GM18909 (cell line): ENCODE data around the gene CHRNA1.

Experiments used
- ATAC-seq: cut with Tn5 transposase; IDR thresholded peaks from one replicate; pipeline ENCODE4 v1.9.1; 2021; ENCODE audit warnings: mild to moderate bottlenecking; ENCODE audit not compliant: unreplicated experiment, poor library complexity

Gene CHRNA1

DNA sequence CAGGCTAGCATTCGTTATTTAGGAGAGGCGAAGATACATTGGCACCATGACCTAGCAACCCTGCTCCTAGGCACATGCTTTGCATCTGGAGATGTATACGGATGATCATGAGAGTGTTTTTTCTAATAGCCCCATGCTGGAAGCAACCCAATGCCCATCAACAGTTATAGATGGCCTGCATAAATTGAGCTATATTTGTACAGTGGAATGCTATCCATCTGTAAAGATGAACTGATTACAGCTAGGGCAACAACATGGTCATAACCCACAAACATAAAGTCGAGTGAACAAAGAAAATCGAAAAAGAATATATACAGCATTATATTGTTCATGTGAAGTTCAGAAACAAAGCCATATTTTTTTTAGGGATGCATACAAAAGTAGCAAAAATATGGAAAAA lies 20.6 kb upstream of the CHRNA1 start:
- no peak for ATAC-seq

DNA sequence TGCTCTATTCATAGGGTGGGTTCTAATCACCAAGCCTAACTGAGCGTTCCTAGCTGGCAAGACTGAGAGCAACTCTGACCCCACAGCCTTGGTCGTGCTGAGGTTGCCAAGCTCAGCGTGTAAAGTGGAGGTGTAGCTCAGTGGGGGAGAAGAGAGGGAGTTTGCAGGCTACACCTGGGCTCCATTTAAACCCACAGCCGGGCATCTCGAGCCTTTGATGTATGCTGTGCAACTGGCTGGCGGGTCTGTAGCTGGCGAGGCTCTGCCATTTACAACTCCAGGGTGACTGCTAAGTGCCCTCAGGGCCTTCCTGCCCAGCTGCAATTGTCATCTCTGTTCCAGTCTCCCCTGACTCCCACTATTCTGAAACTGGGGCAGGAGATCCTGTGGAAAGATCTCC lies 20.0 kb upstream of the CHRNA1 start:
- ATAC-seq = no peak

DNA sequence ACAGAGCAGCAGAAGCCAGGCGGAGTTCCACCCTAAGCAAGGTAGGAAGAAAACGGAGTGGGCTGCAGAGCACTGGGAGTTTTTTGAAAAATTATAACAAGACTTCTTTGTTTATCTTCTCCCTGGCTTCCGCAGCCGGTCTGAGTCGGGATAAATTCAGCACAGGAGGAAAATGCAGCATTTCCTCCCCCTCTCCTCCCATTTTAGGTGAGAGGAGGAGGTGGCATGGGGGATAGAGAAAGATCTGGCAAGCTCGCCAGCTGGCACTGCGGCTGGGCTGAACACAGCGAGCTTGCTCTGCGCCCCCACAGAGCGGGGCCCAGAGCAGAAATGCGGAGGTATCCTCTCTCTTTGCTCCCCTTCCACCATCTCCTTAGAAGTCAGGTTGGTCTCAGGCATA lies 17.7 kb upstream of the CHRNA1 start:
- no peak for ATAC-seq

DNA sequence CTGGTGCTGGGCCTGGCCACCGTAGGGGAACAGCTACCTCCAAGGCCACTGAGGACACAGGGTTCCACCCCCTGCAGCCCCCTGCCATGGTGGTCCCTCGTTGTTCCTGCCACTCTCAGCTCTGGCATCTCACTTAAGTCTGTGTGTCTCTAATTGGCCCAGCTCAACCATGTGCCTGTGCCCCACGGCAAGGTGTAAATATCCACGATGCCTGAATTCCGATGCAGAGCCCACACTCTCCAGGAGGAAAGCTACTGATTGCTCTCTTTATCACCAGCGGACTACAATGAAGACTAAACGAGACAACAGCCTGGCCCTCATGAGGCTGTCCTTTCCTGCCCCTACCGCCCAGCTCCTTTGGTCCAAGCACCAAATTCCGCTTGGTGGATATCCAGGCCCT lies 17.0 kb upstream of the CHRNA1 start:
- no peak for ATAC-seq

DNA sequence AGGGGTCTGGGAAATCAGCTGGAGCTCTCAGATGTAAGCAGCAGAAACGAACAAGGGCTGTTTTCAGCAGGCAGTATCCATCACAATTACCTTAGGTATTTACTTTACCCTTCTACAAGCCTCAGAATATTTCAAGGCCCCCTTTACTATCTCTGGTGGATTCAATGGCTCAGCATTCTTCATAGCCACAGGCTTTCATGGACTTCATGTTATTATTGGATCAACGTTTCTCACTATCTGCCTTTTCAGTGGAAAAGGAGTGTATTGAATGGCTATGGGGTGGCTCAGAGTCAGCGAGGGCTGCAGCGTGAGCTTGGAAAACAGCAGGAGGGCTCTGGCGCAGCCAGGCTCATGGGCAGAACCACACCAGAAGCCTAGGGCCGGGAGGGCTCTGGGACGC lies 16.6 kb upstream of the CHRNA1 start:
- ATAC-seq = no peak

DNA sequence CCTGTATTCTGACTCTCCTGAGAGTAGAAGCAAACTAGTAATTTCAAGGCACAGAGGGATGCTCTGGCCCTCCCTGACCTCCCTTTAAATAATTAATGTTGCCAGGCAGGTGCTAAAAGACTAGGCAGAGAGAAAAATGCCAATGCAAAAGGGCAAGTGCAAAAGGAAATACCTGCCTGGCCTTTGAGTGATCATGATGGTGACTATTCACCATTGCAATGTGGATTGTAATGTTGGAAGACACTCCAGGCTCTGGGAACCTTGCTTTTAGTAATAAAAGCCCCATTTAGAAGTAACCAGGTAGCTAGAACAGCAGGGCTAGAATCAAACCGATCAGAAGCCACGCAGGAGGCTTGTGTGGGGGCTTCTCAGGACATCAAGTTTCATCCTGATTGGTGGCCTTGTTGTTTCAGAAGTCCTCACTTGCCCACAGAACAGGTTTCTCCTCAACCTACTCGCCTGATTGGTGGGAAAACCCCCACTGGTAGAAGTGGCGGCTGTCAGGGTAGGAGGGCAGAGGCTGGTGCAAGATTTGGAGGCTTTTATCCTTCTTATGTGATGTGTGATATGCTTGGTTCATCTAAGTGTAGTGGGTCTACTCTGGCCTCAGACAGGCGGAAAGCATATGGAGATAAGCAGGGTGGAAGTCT lies 16.0 kb upstream of the CHRNA1 start:
- no peak for ATAC-seq

DNA sequence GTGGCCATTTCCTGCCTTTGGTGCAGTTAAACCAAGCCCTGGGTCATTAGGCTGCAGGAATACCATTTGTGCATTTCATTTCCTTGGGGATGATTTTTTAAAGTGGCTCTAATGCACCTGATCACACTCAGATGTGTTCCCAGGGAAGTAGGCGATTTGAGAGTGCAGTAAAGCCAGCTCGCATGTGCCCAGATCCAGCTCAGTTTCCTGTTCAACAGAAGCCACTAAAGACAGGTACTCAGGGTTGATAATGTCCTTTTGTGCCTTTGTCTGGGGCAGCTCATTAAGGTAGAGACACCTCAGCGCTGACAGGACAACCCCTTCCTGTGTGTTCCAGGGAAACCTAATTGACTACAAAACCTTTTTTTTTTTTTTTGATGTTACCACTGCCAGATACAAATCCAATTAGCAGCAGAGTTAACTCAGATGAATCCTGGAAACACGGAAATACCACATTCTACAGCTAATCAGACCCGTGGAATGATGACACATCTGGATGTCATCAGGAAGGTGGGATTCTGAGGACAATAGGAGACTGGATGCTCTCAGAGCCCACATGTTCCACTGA lies 15.2 kb upstream of the CHRNA1 start:
- no peak for ATAC-seq

DNA sequence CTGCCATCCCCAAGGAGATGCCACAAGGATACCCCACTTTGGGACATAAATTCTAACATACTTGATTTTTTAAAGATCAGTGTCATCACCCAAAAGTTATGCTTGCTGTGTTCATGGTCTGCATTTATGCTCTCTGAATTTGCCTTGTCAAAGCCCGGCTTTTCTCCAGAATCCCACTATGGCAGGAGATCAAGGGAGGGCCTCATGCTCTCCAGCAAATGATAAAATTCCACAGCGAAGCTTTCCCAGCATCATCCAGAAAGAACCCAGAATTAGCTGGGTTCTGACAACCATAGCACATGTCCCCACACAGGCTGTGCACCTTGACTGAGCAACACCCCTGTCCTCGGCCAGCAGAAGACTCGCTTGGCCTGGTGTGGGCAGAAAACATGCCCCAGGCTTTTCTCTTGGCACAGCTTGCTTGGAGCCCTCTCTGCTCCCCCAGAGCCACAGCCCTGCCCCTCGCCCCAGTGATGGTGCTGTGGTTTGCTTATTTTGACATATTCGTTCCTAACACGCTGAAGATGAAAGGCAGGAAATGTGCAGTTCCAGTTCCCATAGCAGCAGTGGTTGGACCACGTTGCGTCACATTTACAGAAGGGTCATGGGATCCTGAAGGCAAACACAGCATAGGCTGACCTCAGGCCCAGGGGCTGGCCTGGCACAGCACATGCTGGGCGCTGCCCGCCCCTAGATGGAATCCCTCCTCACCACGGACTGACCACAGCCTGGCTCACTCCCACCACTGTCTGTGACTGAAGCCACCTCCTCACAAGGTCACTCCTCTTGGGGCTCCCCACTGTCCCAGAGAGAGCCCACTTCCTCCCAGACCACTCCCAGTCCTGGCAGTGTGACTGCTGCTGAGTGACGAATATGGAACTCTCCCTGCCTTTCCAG lies 14.1 kb upstream of the CHRNA1 start:
- peak; percentile 52 for ATAC-seq

DNA sequence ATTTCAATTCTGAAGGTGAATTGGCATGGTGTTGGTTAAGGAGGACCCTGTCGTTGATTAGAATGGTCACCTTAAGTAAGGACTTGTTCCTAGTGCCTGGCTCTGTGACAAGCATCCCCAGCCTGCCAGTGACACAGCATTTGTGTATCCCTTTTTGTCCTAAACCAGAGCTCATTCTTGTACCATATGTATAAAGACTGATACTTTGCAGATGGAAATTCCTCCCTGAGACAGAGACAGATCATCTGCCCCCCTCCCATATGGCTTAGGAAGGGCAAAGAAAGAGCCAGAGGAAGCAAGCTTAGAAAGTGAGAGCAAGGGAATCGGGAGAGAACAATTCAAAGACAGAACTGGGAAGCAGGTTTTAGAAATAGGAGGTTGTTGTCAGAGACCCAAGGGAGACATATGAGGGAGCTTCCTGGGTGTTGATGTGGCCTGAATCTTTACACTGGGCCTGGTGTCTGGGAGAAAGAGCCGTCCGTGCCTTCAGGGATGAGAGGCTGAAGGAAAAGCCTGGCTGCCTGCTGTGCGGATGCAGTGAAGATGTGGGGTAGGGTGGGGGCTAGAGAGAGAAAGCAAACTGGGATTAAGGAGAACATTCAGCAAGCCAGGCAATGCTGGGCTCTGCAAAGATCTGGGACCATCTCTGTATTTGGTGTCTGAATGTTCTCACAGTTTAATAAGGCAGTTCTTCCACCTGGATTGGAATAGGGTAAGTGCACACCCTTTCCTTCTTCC lies 13.2 kb upstream of the CHRNA1 start:
- ATAC-seq = no peak

DNA sequence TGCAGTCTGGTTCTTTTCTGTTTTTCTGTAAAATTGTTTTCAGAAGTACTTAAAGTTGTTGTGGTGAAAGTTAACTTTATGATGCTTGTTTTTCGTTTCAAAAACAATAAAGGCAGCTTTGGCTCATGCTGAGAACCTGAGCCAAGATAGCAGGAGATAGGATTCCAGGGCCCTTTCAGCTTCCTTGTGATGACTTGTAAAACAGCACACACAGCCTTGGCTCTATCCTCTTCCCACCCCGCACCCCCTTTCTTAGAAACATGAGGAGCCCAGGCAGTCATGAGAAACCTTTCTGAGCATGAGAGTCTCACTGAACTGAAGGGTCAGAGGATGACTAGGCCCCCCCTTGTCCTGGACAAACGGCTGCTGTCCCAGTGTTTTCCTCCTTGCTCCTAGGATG lies 12.4 kb upstream of the CHRNA1 start:
- ATAC-seq = no peak

DNA sequence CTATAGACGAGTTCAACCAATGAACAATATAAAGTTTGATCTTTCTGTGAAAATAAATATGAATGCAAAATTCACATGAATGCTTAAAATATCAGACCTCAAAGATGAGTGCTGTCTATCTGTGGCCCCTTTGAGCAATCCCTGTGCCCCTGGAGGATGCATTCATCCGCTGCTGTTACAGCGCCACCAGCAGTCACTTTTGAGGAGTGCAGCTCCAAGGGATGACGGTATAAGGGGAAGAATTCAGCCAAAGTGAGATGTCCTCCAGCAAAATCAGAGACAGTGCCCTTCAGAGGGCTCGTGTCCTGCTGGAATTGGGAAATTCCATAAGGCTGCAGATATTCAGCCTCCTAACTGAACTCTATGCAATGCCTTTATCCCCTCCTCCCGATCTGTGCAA lies 12.0 kb upstream of the CHRNA1 start:
- no peak for ATAC-seq

DNA sequence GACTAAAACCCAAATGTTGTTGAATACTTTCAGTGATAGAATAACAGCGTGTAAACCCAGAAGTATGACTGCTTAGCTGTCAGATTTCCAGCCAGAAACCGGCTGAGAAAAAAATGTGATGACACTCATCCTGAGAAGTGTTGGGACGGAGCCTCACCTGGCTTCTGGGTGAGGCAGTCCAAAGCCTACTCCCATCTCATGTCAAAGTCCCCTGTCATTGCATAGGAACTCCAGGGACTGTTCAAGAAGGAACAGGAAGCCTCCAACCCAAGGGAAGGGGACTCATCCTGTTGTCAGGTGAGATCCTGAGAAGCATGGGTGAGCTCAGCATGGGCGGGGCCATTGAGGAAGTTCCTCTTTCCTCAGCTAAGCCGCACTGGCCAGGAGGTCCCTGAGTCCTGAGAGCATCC lies 11.3 kb upstream of the CHRNA1 start:
- no peak for ATAC-seq

DNA sequence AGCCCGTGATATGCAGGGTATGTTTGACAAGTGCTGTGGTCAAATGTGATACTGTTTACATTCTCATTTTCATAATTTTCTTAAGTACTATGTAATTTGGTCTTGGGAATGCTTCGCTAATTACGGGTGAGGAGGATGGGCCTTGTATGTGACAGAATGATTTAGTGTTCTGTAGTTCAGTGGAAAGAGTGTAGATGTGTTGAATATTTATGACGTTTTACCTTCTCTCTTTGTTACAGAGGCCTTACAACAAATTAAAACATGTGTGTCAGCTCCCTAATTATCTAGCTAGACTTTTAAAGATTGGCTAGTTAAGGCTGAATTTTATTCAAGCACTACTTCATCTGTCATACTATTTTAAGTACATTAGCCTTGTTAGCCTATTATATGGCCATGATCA lies 10.6 kb upstream of the CHRNA1 start:
- no peak for ATAC-seq

DNA sequence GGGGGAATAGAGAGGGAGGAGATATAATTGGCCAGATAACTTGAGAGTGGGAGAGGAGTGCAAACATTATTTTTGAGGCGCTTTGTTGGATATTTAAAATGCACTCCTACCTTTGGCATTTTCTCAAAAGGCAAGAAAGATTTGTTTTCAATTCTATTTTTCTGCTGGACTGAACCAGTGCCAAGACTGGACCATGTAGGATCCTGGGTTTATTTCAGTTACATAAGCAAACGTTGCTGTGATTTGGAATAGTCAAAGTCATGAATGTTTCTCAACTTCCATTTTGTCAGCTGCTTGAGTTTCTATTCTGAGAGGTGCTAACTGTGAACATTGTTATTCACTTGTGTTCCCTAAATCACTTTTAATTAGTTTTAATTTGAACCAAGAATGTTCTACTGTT lies 8.9 kb upstream of the CHRNA1 start:
- ATAC-seq = no peak

DNA sequence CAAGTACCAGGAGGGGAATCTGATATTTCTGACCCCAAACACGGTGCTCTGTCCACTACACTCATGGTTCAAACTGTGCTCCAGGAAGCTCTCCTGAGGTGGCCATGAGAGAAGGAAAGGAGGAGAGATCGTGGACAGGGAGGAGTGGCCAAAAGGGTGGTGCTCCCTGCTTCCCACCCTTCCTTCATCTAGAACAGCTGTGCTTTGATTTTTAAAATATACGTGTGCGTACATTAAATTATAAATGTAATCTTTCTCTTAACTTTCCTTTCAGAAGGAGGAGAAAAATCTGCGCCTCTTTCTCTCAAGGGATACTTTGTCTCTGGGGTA lies 8.2 kb upstream of the CHRNA1 start:
- no peak for ATAC-seq

DNA sequence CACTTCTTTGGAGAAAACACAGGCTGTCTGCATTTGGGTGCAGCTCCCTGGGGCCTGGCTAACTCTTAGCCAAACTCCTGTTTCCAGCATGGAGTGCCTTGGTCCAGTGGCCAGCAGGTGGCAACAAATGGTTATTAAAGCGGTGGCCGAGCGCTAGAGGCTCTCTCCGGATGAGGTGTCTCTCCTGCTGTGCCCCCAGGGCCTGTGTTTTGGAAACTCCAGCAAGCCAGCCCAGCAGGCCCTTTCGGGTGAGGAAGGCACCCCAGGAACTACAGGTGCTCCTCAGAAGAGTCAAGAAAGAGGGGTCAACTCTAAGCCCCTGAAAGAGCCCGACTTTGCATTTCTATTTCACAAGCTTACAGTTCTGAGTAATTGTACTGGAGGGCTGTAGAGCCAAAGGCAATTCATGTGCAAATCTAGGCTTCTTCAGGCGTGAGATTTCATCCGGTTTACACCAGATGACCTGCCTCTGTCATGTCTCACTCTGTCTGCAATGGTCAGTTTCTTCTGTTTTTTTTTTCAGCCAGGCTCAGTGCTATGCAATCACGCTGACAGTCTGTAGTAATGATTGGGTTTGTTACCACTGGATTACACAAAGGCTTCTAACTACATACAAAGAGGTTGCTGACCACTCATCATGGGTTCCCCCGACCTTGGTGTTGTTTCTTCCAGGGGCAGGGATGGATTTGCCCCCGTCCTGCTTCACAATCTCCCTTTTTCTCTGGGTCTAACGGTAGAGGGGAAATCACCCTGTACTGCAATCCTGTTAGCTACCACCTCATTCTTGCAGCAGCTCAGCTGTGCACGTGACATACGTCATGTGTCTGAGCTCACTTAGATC lies 7.6 kb upstream of the CHRNA1 start:
- ATAC-seq = no peak

DNA sequence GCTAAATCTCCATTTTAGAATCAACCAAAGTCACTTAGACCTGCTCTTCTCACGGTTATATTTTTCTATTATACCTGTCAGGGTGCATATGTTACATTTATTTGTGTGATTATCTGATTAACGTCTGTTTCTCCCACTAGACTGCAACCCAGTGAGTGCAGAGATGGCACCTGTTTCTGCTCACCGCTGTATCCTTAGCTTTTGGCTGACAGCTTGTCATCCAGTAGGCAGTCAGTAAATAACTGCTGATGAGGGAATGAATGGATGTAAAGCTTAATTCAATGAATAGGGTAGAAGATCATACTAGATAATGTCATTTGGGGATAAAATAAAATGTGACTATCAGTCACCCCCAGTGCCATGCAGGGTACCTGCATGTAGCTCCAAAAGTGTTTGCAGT lies 6.9 kb upstream of the CHRNA1 start:
- no peak for ATAC-seq

DNA sequence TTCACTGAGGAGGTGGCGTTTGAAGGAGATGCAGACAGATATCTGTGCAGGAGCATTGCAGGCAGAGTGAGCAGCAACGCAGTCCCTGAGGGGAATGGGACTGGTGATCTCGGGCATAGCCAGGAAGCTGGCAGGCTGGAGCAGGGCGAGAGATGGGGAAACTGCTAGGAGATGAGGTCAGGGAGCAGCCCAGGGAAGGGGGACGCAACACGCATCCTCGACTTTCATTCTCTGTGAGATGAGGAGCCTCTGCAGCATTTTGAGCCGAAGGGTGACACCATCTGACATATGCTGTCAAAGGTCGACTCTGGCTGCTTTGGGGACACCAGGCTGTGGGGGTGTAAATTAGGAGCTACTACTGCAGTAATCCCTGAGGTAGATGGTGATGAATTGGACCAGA lies 4.3 kb upstream of the CHRNA1 start:
- ATAC-seq = no peak

DNA sequence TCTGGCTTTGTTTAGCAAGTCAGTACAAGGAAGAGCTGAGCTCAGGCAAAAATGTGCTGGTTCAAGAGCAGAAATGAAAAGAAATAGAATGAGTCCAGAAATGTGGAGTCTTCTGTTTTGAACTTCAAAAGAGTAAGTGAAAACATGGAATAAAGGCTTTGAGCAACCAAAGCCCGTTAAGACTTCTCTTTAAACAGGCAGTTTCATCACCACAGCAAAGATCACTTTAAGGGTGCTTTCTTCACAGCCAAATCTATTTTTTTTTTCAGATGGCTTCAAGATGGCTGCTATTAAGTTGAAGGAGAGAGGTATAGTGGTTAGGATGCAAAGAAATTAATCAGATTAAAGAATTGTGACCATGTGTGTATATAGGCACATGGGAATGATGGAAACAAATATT lies 2.0 kb upstream of the CHRNA1 start:
- no peak for ATAC-seq

DNA sequence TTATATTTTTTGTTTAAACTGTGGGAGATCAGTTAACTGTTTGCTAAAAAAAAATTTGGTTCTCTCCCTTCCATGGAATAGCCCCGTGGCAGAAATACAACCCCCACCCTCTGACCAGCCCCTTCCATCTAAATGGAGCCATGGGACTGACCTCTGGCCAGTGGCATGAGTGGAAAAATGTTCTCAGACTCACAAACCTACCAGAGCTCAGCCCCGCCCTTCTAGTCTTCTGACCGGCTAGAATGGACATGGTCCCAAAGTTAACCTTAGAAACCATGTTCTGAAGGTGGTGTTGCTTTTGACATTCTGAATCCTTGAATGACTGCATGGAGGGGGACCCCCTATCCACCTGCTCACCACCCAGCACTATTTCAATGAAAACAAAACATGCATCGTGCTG lies 1.3 kb upstream of the CHRNA1 start:
- no peak for ATAC-seq
